HCT116 (cell line): ENCODE results near the gene RAI14. TPM values are rescaled to one million over a fixed set of nuclear protein-coding genes. Genes with fewer than 3 reads are reported as not detected.

Source experiments
- ATAC-seq: fragments of 200-7000 bp; cut with Tn5 transposase; 2 replicates; pipeline ENCODE4 v1.9.1; 2020; ENCODE audit warnings: mild to moderate bottlenecking, moderate library complexity
- BruUV-seq: library from RNA; stranded (reverse); fragments of 400-500 nt; replicated peaks from 2 replicates; lab custom pipeline; 2021; lab: Mats Ljungman, UMichigan
- CTCF ChIA-PET: fragments of 300-600 bp; sonication (Branson Sonifier 250); formaldehyde crosslinking; loops from one replicate; lab custom pipeline; 2021; ENCODE audit warnings: antibody characterized with exemption; lab: Charles Lee
- POLR2A ChIA-PET: fragments of 300-600, 350-600 bp; sonication (Branson Sonifier 250); formaldehyde crosslinking; loops from one replicate; lab custom pipeline; 2021; ENCODE audit warnings: antibody characterized with exemption; lab: Charles Lee
- RAD21 ChIA-PET, 2 experiments: fragments of 300-600 bp; sonication (Branson Sonifier 250); formaldehyde crosslinking; loops; one replicate each; lab custom pipeline; 2023; ENCODE audit warnings: low total read pairs in 2 of 2; ENCODE audit not compliant: uncharacterized antibody in 2 of 2, unreplicated experiment in 2 of 2, low non-redundant PET in 1 of 2; lab: Charles Lee
- DNase-seq: peaks from one replicate; pipeline ENCODE4 v3.0.0-alpha.2; 2010; ENCODE audit warnings: low read depth, low spot score
- H2AFZ ChIP-seq: fragments of 200-600 bp; shearing (Covaris generic), sonication (generic); 2 replicates; pipeline ENCODE4 v1.6.1; 2017; ENCODE audit warnings: low read depth, mixed run types, mixed read lengths, antibody characterized with exemption, low read length; ENCODE audit not compliant: poor library complexity, severe bottlenecking
- H3K27ac ChIP-seq: 2 replicates; pipeline ENCODE4 v1.5.1; 2012; ENCODE audit warnings: low read depth, low read length
- H3K27me3 ChIP-seq: fragments of 200-600 bp; sonication (generic); 2 replicates; pipeline ENCODE4 v1.6.1; 2016; ENCODE audit warnings: mixed run types, low read length, mixed read lengths; ENCODE audit not compliant: insufficient read depth
- H3K36me3 ChIP-seq, 2 experiments: fragments of 200-500 bp in 1 of 2; fragments of 200-600 bp in 1 of 2; sonication (Bioruptor generic) in 1 of 2; sonication (generic) in 1 of 2; 2 replicates each; pipeline versions ENCODE4 v1.5.1 to v1.6.1; 2014 to 2016; ENCODE audit warnings: low read length in 2 of 2, inconsistent platforms in 1 of 2, mixed read lengths in 1 of 2, mixed run types in 1 of 2; ENCODE audit not compliant: insufficient read depth in 2 of 2, control insufficient read depth in 1 of 2
- H3K4me1 ChIP-seq, 2 experiments: fragments of 200-600 bp in 1 of 2; sonication (generic) in 1 of 2; 2 replicates each; pipeline versions ENCODE4 v1.5.1 to v1.6.1; 2012 to 2017; ENCODE audit warnings: low read length in 2 of 2, inconsistent platforms in 1 of 2, mild to moderate bottlenecking in 1 of 2, mixed read lengths in 1 of 2, mixed run types in 1 of 2, moderate library complexity in 1 of 2; ENCODE audit not compliant: insufficient read depth in 2 of 2, control insufficient read depth in 1 of 2
- H3K4me2 ChIP-seq: fragments of 200-600 bp; sonication (generic); 2 replicates; pipeline ENCODE4 v1.6.1; 2017; ENCODE audit warnings: mixed run types, low read length, mixed read lengths
- H3K4me3 ChIP-seq, 2 experiments: fragments of 200-600 bp in 1 of 2; sonication (generic) in 1 of 2; replicated peaks in 1 of 2; 2 replicates each; pipeline ENCODE4 v1.5.1; 2011 to 2016; ENCODE audit warnings: low read length in 2 of 2, control low read depth in 1 of 2, low read depth in 1 of 2, mild to moderate bottlenecking in 1 of 2, mixed read lengths in 1 of 2, mixed run types in 1 of 2
- H3K79me2 ChIP-seq: fragments of 200-600 bp; sonication (generic); 2 replicates; pipeline ENCODE4 v1.6.1; 2017; ENCODE audit warnings: mild to moderate bottlenecking, mixed run types, low read length, moderate library complexity, mixed read lengths; ENCODE audit not compliant: insufficient read depth
- H3K9ac ChIP-seq: fragments of 200-600 bp; sonication (generic); 2 replicates; pipeline ENCODE4 v1.6.1; 2016; ENCODE audit warnings: low read length, mixed read lengths
- H3K9me2 ChIP-seq: fragments of 200-600 bp; sonication (generic), shearing (Covaris generic); 2 replicates; pipeline ENCODE4 v1.6.1; 2017; ENCODE audit warnings: mixed run types, mild to moderate bottlenecking, moderate library complexity; ENCODE audit not compliant: insufficient read depth
- H3K9me3 ChIP-seq, 2 experiments: fragments of 200-500 bp in 1 of 2; fragments of 200-600 bp in 1 of 2; sonication (Bioruptor generic) in 1 of 2; sonication (generic) in 1 of 2; 2 replicates each; pipeline ENCODE4 v1.6.1; 2014 to 2017; ENCODE audit warnings: low read length in 2 of 2, mixed read lengths in 2 of 2, inconsistent platforms in 1 of 2, low read depth in 1 of 2, mild to moderate bottlenecking in 1 of 2, mixed run types in 1 of 2, moderate library complexity in 1 of 2; ENCODE audit not compliant: control insufficient read depth in 1 of 2, insufficient read depth in 1 of 2
- H4K20me1 ChIP-seq: fragments of 200-600 bp; sonication (generic), shearing (Covaris generic); 2 replicates; pipeline ENCODE4 v1.6.1; 2017; ENCODE audit warnings: mixed run types, mild to moderate bottlenecking, moderate library complexity; ENCODE audit not compliant: insufficient read depth
- CBX3 ChIP-seq: IDR thresholded peaks from 2 replicates; pipeline ENCODE4 v1.6.1; 2012; ENCODE audit warnings: low read depth
- EGR1 ChIP-seq: IDR thresholded peaks from 2 replicates; pipeline ENCODE4 v1.6.1; 2012; ENCODE audit warnings: low read depth
- ELF1 ChIP-seq: IDR thresholded peaks from 2 replicates; pipeline ENCODE4 v1.6.1; 2012; ENCODE audit warnings: low read depth, borderline replicate concordance
- EZH2 ChIP-seq: fragments of 200-600 bp; sonication (generic); IDR thresholded peaks from 2 replicates; pipeline ENCODE4 v1.6.1; 2017; ENCODE audit warnings: antibody characterized with exemption, mixed run types
- EZH2phosphoT487 ChIP-seq: fragments of 200-600 bp; IDR thresholded peaks from 2 replicates; pipeline ENCODE4 v1.6.1; 2018; ENCODE audit warnings: antibody characterized with exemption, borderline replicate concordance
- JUND ChIP-seq: IDR thresholded peaks from 2 replicates; pipeline ENCODE4 v1.6.1; 2012
- POLR2A ChIP-seq: IDR thresholded peaks from 2 replicates; pipeline ENCODE4 v1.7.0; 2011; ENCODE audit warnings: borderline replicate concordance; ENCODE audit not compliant: insufficient read depth, insufficient read length; ENCODE audit errors: extremely low read depth
- RAD21 ChIP-seq: IDR thresholded peaks from 2 replicates; pipeline ENCODE4 v1.6.1; 2012; ENCODE audit warnings: low read depth, mild to moderate bottlenecking
- SIN3A ChIP-seq: IDR thresholded peaks from 2 replicates; pipeline ENCODE4 v1.6.1; 2012; ENCODE audit warnings: low read depth
- SP1 ChIP-seq: IDR thresholded peaks from 2 replicates; pipeline ENCODE4 v1.6.1; 2012; ENCODE audit warnings: low read depth
- TCF7L2 ChIP-seq: IDR thresholded peaks from 2 replicates; pipeline ENCODE4 v1.7.0; 2011; ENCODE audit warnings: borderline replicate concordance, inconsistent platforms; ENCODE audit not compliant: insufficient read depth, insufficient read length; ENCODE audit errors: extremely low read depth
- YY1 ChIP-seq: IDR thresholded peaks from 2 replicates; pipeline ENCODE4 v1.6.1; 2011; ENCODE audit warnings: low read length, low read depth, moderate library complexity, mild to moderate bottlenecking; ENCODE audit not compliant: insufficient replicate concordance; ENCODE audit errors: extremely low read depth
- ZFX ChIP-seq: fragments of 450-650 bp; IDR thresholded peaks from 2 replicates; pipeline ENCODE4 v1.6.1; 2017
- intact Hi-C: fragments of 100-400 bp; cut with micrococcal nuclease; formaldehyde crosslinking; loops from 2 replicates; pipeline ENCODE4 v1.10.0; 2022
- total RNA-seq: library from RNA; stranded (reverse); gene quantifications from one replicate; pipeline ENCODE4 v1.2.1, GENCODE V29; 2021; ENCODE audit not compliant: unreplicated experiment
- TF ChIP-seq, protein P1 (sequence below), 3 experiments: fragments of 200-600 bp in 1 of 3; sonication (generic) in 1 of 3; IDR thresholded peaks in 2 of 3; conservative IDR thresholded peaks in 1 of 3; 2 replicates each; pipeline ENCODE4 v1.5.1; 2012 to 2017; ENCODE audit warnings: low read depth in 2 of 3, low read length in 2 of 3, antibody characterized with exemption in 1 of 3, borderline replicate concordance in 1 of 3, control low read depth in 1 of 3, mild to moderate bottlenecking in 1 of 3, mixed read lengths in 1 of 3, mixed run types in 1 of 3, moderate library complexity in 1 of 3; ENCODE audit not compliant: insufficient read depth in 1 of 3
- TF ChIP-seq, protein P2 (sequence below): IDR thresholded peaks from 2 replicates; pipeline ENCODE4 v1.6.1; 2012
- TF ChIP-seq, protein P3 (sequence below): IDR thresholded peaks from 2 replicates; pipeline ENCODE4 v1.6.1; 2012; ENCODE audit warnings: low read depth
- TF ChIP-seq, protein P4 (sequence below): IDR thresholded peaks from 2 replicates; pipeline ENCODE4 v1.6.1; 2011; ENCODE audit warnings: mild to moderate bottlenecking, low read length, moderate library complexity; ENCODE audit not compliant: insufficient replicate concordance; ENCODE audit errors: extremely low read depth

The RAI14 gene
- total RNA-seq, 1 experiment from 2014 or later: 47.9 TPM

DNA sequence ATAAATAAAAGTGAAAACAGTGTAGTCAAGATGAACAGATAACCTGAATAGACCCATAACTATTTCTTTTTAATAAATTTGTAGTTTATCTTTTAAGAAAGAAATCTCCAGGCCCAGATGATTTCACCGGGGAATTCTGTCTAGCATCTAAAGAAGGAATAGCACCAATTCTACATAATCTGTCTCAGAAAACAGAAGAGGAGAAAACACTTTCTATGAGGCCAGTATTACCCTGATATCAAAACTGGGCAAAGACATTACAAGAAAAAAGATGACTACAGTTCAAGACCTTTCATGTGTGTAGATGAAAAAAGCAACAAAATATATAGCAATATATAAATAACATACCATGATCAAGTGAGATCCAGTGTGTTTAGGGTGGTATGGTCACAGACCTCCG lies 214.3 kb downstream of the RAI14 start (continued):
- TF ChIP-seq YY1: no peak
- TF ChIP-seq, protein P1, sequence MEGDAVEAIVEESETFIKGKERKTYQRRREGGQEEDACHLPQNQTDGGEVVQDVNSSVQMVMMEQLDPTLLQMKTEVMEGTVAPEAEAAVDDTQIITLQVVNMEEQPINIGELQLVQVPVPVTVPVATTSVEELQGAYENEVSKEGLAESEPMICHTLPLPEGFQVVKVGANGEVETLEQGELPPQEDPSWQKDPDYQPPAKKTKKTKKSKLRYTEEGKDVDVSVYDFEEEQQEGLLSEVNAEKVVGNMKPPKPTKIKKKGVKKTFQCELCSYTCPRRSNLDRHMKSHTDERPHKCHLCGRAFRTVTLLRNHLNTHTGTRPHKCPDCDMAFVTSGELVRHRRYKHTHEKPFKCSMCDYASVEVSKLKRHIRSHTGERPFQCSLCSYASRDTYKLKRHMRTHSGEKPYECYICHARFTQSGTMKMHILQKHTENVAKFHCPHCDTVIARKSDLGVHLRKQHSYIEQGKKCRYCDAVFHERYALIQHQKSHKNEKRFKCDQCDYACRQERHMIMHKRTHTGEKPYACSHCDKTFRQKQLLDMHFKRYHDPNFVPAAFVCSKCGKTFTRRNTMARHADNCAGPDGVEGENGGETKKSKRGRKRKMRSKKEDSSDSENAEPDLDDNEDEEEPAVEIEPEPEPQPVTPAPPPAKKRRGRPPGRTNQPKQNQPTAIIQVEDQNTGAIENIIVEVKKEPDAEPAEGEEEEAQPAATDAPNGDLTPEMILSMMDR (IDR thresholded peaks at IDR 0.05 in 2 of 3, conservative IDR thresholded peaks at IDR 0.05 in 1 of 3; ENCODE audit: borderline replicate concordance in 1 of 3, insufficient read depth in 1 of 3, low read depth in 2 of 3, low read length in 2 of 3): no peak
- no peak for TF ChIP-seq POLR2A
- no peak for TF ChIP-seq SIN3A
- TF ChIP-seq, protein P2, sequence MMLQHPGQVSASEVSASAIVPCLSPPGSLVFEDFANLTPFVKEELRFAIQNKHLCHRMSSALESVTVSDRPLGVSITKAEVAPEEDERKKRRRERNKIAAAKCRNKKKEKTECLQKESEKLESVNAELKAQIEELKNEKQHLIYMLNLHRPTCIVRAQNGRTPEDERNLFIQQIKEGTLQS: no peak
- no peak for TF ChIP-seq EZH2
- no peak for TF ChIP-seq ELF1
- TF ChIP-seq SP1: no peak
- TF ChIP-seq, all 23 proteins: peak for 0

DNA sequence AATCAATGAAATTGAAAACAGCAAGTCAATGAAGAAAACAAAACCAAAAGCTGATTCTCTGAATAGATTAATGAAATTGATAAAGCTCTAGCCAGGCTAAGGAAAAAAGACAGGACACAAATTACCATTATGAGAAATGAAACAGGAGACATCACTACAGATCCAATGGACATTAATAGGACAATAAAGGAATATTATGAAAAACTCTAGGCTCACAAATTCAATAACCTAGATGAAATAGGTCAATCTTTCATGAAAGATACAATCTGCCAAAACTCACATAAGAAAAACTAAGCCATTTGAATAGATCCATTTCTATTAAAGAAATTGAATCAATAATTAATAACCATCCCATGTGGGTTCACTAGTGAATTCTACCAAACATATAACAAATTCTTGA lies 220.1 kb downstream of the RAI14 start:
- intact Hi-C loops: no loop called here
- ChIA-PET CTCF (no interaction called here), POLR2A (no interaction called here), RAD21 (no interaction called here)
- Histone ChIP-seq H3K79me2 (no peaks in the 10 kb centered on the region), H3K9me3 (no peaks in the 10 kb centered on the region), H3K4me3 (no peak overlapping the region), H3K9ac (no peak overlapping the region), H3K27me3 (no peaks in the 10 kb centered on the region), H2AFZ (no peak overlapping the region), H3K4me2 (no peak overlapping the region), H4K20me1 (no peaks in the 10 kb centered on the region), H3K36me3 (no peaks in the 10 kb centered on the region), H3K9me2 (no peaks in the 10 kb centered on the region), H3K27ac (no peak overlapping the region), H3K4me1 (no peaks in the 10 kb centered on the region)
- no peak for DNase-seq
- no TSS peak for BruUV-seq
- TF ChIP-seq ZFX (no peak), EZH2phosphoT487 (no peak), TCF7L2 (no peak), EGR1 (no peak), POLR2A (no peak), EZH2 (no peak), JUND (no peak), CBX3 (no peak), RAD21 (no peak)
- TF ChIP-seq, protein P2: no peak
- TF ChIP-seq, protein P3, sequence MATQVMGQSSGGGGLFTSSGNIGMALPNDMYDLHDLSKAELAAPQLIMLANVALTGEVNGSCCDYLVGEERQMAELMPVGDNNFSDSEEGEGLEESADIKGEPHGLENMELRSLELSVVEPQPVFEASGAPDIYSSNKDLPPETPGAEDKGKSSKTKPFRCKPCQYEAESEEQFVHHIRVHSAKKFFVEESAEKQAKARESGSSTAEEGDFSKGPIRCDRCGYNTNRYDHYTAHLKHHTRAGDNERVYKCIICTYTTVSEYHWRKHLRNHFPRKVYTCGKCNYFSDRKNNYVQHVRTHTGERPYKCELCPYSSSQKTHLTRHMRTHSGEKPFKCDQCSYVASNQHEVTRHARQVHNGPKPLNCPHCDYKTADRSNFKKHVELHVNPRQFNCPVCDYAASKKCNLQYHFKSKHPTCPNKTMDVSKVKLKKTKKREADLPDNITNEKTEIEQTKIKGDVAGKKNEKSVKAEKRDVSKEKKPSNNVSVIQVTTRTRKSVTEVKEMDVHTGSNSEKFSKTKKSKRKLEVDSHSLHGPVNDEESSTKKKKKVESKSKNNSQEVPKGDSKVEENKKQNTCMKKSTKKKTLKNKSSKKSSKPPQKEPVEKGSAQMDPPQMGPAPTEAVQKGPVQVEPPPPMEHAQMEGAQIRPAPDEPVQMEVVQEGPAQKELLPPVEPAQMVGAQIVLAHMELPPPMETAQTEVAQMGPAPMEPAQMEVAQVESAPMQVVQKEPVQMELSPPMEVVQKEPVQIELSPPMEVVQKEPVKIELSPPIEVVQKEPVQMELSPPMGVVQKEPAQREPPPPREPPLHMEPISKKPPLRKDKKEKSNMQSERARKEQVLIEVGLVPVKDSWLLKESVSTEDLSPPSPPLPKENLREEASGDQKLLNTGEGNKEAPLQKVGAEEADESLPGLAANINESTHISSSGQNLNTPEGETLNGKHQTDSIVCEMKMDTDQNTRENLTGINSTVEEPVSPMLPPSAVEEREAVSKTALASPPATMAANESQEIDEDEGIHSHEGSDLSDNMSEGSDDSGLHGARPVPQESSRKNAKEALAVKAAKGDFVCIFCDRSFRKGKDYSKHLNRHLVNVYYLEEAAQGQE: no peak
- TF ChIP-seq, protein P4, sequence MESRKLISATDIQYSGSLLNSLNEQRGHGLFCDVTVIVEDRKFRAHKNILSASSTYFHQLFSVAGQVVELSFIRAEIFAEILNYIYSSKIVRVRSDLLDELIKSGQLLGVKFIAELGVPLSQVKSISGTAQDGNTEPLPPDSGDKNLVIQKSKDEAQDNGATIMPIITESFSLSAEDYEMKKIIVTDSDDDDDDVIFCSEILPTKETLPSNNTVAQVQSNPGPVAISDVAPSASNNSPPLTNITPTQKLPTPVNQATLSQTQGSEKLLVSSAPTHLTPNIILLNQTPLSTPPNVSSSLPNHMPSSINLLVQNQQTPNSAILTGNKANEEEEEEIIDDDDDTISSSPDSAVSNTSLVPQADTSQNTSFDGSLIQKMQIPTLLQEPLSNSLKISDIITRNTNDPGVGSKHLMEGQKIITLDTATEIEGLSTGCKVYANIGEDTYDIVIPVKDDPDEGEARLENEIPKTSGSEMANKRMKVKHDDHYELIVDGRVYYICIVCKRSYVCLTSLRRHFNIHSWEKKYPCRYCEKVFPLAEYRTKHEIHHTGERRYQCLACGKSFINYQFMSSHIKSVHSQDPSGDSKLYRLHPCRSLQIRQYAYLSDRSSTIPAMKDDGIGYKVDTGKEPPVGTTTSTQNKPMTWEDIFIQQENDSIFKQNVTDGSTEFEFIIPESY: no peak
- ATAC-seq: no peak
